Hematopoietic multipotent progenitor cell treated with erythropoietin and hydrocortisone succinate and interleukin-3 and kit ligand, for 15 days (in vitro differentiated cells): ENCODE measurements around the gene ADAMTS19.
A peak's percentile ranks its signal among the peaks of the same experiment; 100 is the strongest.
"Not testable (repeated sequence)": the region's sequence is repeated elsewhere in the genome, so short reads cannot be mapped to it uniquely, and the experiment has no call there.

Source experiments
- DNase-seq: peaks from one replicate; pipeline ENCODE4 v3.0.0-alpha.2; 2015; ENCODE audit warnings: low spot score

The ADAMTS19 gene

GRCh38 chr5:129601576-129601975 is 141.5 kb downstream of the ADAMTS19 start:
- no peak for DNase-seq

- no peak for DNase-seq
These were observed 148.3 kb downstream of the ADAMTS19 start for GRCh38 chr5:129608350-129608749.

GRCh38 chr5:129609710-129610109 is 149.6 kb downstream of the ADAMTS19 start:
- no peak for DNase-seq

GRCh38 chr5:129616517-129616916 is 156.4 kb downstream of the ADAMTS19 start:
- DNase-seq, result no peak

GRCh38 chr5:129617206-129617605 is 157.1 kb downstream of the ADAMTS19 start:
- DNase-seq, result no peak

DNA sequence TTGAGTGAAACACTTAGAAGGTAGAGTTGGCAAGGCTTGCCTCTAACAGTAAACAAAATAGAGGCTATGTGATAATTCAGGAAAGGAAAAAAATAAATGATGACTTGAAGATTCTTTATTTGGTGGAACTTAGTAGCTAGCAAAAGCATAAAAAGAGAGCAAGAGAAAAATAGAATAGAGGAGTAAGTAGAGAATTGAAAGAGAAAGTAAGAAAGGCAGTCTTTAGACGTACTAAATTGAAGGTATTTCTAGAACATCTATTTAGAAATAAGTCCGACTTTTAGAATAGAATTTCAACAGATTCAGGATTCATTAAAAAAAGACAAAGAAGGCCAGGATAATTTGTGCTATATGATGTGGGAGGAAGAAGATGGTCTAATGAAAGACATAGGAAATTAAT is 159.7 kb downstream of the ADAMTS19 start:
- DNase-seq, result no peak

GRCh38 chr5:129622531-129622930 is 162.4 kb downstream of the ADAMTS19 start:
- DNase-seq, result no peak

- DNase-seq, result no peak
These were observed 169.5 kb downstream of the ADAMTS19 start for GRCh38 chr5:129629575-129629974.

DNA sequence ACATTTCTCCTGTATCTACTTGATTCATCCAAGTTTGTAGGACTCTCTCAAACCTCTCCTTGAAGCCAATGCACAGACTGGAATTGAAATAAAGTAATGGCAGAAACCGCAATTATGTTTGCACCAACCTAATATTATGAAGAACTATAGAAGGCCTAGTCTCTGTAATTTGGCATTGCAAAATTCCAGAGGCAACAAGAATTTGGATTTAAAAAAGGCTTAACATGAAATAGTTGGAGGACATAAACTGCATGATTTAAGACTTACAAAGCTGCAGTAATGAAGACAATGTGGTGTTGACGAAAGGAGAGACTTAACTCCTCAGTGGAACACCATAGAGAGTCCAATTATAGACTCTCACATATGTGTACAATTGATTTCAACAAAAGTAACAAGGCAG is 170.0 kb downstream of the ADAMTS19 start:
- no peak for DNase-seq

- DNase-seq, result no peak
These were observed 171.9 kb downstream of the ADAMTS19 start for GRCh38 chr5:129631961-129632360.

DNA sequence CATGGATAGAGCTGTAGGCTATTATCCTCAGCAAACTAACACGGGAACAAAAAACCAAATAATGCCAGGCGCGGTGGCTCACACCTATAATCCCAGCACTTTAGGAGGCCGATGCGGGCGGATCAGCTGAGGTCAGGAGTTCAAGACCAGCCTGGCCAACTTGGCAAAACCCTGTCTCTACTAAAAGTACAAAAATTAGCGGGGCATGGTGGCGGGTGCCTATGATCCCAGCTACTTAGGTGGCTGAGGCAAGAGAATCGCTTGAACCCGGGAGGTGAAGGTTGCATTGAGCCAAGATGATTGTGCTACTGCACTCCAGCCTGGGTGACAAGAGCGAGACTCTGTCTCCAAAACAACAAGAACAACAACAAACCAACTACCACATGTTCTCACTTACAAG is 177.4 kb downstream of the ADAMTS19 start:
- DNase-seq, result not testable (repeated sequence)

- no peak for DNase-seq
These were observed 179.2 kb downstream of the ADAMTS19 start for GRCh38 chr5:129639331-129639730.

- no peak for DNase-seq
These were observed 192.4 kb downstream of the ADAMTS19 start for GRCh38 chr5:129652349-129653056.

- no peak for DNase-seq
These were observed 192.9 kb downstream of the ADAMTS19 start for GRCh38 chr5:129653057-129653375.

DNA sequence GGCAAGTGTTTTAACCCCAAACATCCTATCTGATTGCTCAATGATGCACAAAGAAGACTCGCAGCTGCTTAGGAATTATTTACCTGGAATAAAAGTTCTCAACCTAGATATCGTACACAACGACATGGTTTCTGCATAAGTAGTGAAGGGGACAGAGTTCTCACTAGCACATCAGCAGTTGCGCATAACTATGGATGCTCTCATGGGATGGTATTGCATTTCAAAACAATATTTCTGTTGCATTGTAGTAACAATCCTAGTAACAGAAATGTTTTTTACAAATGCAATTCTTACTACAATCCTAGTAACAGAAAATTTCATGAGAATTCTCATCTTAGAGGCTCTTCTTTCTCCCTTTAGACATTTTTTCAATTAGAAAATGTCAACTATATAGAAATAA is 193.3 kb downstream of the ADAMTS19 start:
- DNase-seq, result no peak

DNA sequence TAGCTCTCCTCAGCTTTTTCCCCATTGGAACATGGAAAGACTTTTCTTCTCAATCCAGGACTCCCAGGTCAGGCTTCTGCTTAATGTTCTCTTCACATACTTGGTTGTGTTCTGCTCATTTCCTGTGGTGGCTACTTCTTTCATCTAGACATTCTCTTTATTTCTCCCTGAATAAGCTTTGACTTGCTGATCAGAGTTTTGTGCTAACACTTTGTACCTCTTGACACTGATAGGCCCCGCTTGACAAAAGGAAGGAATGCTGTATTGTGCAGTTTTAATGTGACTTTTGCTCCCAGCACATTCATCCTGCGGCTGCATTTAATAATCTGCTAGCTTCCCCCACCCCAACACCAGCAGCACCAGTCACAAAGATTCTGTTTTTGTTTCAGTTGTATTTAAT is 196.9 kb downstream of the ADAMTS19 start:
- no peak for DNase-seq

GRCh38 chr5:129658801-129659200 is 198.7 kb downstream of the ADAMTS19 start:
- no peak for DNase-seq

DNA sequence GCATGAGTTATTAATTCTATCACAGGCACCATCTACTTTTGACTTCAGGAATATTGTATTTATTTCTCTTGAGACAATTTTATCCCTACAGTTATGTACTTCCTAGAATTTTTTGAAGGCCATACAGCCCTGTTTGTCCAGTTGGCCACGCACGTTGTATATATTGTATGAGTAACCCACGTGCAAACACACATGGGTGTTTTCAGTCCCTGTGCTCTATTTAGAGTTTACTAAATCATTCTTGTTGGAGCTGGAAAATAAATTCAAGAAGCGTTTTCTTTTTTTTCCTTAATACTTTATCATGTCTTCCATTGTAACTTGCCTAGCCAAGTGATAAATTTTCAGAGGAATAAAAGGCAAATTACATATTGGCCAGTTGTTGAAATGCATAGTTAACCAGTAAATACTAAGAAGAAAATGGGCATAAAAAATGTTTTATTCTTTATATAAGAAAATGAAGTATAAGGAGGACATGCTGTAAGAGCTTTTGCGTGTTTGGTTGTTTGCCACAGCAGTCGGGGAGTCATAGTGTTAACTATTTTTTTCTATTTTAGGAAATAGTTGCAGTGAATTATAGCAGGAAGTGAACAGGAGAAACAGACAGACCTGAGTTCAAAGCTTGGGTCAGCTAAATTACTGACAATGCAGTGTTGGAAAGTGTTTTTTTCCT is 201.4 kb downstream of the ADAMTS19 start:
- no peak for DNase-seq

DNA sequence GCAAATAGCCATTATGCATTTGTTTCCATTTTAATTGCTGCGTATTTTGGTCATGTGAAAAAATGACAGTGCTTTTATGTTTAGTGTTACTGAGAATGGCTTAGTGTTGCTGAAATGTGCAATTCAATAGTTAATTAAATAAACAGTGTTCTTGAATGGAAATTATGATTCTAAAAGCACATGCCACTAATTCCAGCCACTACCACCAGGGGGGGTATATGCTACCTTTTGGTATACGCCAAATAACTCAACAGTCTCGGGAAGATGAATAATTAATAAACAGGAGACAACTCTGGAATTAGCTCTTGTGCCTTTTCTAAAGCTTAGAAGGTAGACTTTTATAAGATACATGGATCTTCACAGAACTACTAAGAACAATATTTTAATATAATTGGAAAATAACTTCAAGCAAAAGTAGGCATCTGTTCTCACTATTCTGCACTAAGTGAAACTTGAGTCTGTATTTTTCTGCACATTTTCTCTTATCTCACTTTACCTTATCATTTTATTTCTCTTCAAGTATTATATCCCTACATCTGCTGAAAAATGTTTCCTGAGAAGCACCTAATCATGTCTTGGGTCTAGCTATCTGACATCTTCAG is 204.3 kb downstream of the ADAMTS19 start:
- peak; percentile 28 for DNase-seq

DNA sequence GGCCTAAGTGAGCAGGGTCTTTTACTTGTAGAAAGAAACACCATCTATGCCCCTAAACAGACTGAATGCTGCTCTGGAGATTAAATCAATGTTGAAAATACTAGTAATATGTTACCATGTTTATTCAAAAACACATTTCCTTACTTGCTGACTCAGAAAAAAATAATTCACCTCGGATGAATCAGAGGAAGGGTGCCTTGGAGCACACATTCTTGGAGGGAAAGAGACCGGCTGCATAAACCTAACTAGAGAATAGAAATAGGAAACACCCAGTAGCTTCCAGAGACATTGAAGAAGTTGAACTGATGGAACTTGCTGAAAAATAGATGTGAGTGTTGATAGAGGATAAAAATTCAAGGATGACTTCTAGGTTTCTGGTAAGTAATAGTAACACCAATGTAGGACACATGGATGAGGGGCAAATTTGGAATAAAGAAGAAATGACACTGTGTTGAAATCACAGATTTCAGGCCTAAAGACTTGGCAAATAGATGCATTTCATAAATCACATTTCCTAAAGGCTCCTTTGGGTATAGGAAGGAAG is 210.9 kb downstream of the ADAMTS19 start:
- no peak for DNase-seq

- no peak for DNase-seq
These were observed 211.9 kb downstream of the ADAMTS19 start for GRCh38 chr5:129672006-129672405.

DNA sequence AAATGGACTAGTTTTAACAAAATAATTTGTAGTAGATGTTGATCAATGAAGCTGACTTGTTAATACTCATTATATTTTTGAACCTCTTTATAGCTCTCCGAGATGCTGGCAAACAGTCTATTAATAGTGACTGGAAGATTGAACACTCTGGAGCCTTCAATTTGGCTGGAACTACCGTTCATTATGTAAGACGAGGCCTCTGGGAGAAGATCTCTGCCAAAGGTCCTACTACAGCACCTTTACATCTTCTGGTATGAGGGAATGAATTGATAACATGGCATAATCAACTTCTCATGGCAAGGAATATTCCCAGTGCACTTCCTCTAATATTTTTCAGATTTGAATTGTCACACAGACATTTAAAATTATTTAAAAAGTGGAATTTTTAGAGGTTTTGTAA is 219.6 kb downstream of the ADAMTS19 start:
- no peak for DNase-seq

GRCh38 chr5:129687941-129688340 is 227.8 kb downstream of the ADAMTS19 start:
- DNase-seq, result no peak
